GM03348 (cell line): ENCODE results near the gene DUOXA2.
"Not testable (repeated sequence)": the region's sequence is repeated elsewhere in the genome, so short reads cannot be mapped to it uniquely, and the experiment has no call there.

Experiments used
- DNase-seq: peaks from one replicate; pipeline ENCODE4 v3.0.0; 2012; ENCODE audit warnings: low spot score

The DUOXA2 gene

DNA sequence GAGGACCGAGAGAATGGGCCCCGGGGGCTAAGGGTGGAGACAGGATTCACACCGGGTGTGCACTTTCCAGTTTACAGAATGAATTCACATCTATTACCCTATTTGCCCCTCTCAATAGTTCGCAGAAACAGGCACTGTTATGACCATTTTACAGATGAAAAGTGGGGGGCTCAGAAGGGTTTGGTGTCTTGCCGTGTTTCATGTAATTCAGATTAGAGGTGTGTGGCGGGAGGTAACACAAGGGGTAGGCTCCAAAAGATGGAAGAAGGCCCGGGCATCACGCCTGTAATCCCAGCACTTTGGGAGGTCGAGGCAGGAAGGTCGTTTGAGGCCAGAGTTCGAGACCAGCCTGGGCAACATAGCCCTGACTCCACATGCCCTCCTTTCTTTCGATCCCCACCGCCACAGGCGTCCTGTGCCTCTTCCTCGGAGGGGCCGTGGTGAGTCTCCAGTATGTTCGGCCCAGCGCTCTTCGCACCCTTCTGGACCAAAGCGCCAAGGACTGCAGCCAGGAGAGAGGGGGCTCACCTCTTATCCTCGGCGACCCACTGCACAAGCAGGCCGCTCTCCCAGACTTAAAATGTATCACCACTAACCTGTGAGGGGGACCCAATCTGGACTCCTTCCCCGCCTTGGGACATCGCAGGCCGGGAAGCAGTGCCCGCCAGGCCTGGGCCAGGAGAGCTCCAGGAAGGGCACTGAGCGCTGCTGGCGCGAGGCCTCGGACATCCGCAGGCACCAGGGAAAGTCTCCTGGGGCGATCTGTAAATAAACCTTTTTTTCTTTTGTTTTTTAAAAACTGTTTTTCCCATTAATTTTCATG lies 3.4 kb downstream of the DUOXA2 start:
- no peak for DNase-seq

DNA sequence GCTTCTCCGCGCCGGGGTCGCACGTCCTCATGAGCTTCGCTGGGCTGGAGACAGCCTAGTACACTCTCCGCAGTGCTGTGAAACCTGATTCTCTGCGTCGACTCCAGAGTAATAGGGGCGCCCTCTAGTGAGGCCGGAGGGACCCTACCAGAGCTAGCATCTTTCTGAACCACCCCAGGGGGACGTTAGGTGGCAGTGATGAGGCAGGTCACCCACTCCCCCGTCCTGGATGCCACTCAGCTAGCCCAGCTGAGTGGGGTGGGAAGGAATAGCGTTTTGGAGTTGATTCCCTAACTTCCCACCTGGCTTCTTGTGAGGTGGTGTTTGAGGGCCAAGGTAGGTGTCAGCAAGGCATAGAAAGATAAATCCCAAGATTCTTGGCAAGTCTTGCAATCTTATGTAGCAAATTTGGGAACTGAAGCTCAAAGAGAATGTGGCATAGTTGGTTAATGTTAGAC lies 4.0 kb downstream of the DUOXA2 start:
- peak; percentile 97 for DNase-seq

DNA sequence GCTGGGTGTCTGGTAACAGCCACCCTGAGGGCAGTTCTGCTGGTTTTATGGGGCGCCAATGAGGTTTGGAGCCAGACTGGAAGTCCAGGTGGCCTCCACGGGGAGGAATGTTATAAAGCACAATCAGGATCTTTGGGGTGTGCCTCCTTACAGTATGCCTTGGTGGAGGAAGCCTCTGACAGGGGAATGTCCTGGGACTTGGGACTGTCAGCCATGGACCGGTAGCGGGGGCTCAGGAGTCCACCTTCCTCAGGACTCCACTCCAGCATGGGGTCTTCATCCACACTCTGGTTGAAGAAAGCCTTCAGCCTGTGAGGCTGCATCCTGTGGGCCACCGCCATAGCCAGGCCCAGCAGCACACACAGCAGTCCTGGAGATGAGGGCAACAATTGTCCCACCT lies 4.9 kb downstream of the DUOXA2 start:
- DNase-seq: no peak

DNA sequence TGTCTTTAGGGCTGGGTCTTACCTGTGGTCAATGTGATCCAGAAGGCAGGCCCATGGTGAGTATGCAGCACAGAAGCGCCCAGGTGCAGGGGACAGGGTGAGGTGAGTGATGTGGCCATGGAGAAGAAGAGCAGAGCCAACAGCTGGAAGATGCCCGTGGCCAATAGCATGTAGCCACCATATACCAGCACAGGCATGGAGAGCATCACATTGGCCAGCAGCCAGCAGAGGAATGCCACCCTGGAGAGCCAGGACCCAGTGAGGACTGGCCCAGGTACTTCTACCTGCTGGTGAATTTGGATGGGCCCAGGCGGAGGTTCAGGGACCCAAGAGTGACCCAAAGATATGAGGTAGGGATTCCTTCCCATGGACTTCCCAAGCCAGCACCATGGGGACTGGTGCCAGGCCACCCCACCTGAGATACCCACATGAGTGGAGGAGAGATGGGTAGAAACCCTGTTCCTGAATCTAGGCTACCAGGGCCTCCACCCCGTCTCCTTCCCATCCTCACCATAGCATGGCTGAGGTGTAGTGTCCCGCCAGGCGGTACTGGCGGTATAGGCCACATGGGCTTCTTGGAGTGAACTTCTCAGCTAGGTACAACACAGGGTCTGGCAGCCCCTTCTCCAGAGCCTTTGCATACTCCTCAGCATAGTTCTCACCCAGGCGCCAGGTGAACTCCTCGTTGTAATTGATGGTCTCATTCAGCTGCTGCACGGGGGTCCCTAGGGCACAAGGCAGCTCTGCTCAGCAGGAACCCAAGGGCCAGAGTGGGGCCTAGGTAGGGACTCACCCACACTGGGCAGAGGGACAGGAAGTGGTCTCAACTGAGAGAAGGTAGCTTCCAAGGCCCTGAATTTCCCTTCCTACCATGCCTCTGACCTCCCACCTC lies 6.2 kb downstream of the DUOXA2 start:
- no peak for DNase-seq

DNA sequence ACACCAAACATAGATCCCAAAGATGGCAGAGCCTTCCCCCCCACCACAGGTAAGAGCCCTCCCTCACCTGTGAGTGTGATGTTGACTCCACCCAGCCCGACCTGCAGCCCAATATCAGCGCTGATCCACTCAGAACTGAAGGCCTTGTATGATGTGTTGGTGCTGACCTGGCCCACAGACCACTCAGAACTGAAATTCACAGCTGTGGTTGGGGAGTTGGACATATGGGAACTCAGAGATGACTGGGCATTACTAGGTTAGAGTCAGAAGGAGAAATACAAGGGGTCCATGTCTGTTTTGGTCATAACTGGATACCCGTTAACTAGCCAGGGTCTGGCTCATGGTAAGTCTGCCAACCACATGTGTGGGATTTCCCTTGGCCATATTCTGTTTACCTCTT lies 6.9 kb downstream of the DUOXA2 start:
- DNase-seq: no peak

DNA sequence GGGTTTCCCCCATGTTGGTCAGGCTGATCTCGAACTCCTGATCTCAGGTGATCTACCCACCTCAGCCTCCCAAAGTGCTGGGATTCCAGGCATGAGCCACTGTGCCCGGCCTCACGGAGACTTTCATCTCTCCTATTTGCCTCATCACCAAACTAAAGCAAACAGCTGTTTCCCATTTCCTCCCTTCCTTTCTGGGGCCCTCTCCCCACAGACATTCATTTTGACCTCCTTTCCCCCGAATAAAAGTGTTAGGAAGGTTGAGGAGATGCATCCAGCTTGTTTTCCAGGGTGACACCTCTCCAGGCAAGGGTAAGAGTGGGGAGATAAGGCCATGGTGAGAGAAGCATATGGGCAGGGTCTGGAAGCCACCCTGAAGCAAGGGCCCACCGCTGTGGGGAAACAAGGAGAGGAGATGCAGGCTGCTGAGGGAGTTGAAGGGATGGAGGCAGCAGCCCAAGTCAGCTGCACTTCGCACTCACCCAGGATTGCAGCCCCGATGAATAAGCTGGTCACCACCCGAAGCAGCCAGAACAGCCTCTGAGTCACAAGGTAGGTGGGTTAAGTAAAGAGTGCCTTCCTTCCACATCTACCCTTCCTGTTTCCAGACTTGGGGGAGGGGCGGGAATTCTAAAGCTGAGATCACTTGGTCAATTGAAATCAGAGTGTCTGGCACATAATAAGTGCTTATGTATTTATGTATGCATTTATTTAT lies 7.7 kb downstream of the DUOXA2 start:
- peak; percentile 90 for DNase-seq

DNA sequence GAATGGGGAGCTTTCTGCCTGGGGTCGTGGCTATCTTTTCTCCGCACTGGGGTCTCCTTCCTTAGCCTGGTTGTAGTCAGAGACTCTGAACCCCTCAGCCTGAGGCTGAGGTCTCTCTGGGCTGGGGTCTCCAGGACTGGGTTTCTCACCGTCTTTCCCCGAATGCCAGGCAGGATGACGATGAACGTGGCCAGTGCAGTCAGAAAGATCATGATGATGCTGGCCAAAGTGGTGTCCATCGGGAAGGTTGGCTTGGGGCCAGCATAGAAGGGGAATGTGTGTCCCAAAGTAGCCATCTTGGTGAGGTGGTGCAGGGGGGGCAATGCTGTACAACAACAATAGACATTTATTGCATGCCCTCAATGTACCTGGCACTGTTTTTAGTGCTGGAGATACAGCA lies 8.6 kb downstream of the DUOXA2 start:
- DNase-seq: no peak

DNA sequence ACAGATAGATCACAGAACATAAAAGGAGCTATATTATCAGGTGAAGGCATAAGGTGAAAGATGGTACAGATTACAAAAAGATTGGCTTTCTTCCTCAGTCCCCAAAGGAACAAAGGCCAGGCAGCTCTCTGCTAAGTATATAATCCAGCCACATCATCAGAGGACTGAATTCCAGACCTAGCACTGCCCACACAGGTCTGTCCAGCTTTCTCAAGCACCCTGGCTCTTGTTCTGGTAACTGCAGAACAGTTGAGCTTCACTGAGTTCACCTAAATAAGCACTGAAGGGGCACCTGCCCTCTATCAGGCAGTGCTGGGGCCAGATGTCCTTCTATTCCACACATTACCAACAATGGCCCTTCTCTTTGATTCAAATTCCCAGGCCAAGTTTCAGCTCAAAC lies 9.3 kb downstream of the DUOXA2 start:
- DNase-seq: no peak

DNA sequence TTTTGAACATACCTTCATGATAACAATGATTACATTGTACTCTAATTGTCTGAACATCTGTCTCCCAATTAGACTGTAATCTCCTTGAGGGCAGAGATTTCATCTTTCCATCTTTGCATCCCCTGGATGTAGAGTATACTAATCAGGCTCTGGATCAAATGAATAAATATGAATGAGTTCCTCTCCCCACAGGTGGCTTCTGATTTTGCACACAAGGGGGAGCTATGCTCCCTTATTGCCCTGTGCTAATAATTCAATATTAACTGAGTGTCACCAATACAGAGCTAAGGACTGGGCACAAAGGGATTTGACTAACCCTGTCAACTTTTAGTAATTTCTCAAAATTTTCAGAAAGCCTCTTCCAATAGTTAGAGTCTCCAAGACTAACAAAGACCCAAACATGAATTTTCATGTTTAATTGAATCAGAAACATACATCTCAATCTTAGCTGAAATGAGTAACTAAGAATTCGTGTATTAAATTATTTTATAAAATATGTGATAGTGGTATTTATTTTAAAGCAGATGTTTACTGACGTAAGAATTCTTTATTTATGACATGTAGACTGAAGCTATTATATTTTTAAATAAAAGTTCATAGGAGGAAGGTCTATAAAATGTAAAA lies 12.5 kb downstream of the DUOXA2 start:
- DNase-seq: peak; percentile 51

DNA sequence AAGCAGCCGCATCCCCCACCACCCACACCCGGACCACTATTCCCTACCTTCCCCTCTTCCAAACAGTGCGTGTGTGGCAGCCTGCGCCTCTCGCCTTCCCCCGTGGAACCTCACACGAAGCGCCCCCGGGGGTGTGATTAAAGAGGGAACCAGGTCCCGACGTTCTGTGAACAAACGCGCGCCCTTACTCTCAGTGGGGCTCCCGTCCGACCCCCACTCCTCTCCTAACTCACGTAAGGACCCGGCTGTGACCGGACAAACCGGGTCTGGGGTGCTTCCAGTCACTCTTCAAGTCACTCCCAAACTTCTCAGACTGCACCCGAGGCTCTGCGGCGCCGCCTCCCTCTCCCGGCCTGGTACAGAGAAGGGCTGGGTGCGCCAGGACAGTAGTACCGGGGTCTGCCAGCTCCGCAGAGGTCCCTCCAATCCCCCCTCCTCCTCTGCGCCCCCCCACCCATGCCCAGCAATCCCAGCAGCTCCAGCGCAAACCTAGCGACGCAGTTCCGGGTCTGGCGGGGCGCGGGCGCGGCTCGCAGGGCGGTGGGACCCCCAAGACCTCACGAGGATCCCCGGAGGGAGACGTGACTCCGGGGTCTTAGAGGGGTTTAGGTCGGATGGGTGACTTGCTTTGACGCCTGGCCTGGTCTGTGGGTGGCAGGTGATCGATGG lies 15.0 kb downstream of the DUOXA2 start:
- DNase-seq: no peak

DNA sequence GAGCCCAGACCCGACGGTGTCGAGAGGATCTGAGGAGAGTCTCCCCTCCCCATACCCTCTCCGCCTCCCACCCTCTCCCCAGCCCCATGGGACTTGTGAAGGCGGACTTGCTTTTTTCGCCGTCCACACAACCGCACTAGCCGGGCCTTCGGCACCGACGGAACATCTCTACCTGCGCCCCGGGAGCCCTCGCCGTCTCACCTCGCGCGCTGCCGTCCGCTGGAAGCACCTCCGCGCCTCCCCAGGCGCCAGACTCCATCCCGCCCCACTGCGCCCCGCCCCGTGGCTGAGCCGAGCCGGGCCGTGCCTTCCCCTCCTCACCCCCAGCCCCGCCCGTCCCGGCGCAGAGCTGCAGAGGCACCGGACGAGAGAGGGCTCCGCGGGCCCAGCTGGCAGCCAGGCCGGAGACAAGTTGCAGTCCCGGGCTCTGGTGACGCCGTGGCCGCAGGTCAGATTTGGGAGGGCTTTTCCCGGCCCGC lies 15.6 kb downstream of the DUOXA2 start, which contains the start of the genes DUOX1 and DUOXA1:
TSS of gene DUOX1 (plus strand) at position 344 of the 479 bp plus-strand sequence. CDS start 1,973 bp downstream, outside the sequence.
TSS of gene DUOXA1 (minus strand) at position 229 of the 479 bp plus-strand sequence. CDS start 6,865 bp downstream, outside the sequence.
- DNase-seq: peak; percentile 73

DNA sequence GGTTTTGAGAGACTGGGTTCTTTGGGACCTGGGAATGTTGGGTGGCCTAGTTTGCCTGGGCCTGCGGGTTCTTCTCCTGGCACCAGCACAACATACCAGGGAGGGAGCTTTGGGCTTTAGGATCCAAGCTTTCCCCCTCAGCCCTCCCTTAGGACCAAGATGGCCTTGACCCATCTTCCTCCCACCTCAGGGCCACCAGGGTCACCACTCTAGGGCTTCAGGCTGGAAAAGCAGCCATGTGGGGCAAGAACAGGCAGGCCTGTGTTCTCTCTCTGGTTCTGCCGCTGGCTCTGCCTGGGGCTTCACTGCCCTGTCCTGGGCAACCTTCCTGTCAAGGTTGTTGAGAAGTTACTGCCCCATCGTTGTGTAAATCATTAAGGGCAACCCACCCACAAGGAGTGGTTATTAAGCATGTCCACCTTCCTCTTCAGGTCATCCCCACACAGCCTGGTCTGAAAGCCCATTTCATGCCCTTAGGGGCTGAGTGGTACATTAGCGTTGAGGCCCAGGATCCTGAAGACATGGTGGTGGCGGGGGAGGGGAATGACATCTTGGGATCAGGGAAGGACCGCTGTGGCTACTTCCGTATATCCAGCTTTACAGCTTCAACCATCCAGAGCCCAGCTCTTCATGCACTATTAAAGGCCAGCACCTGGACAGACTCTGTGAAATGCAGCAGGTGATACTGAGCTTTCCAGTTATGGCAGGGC lies 16.3 kb downstream of the DUOXA2 start:
- no peak for DNase-seq

DNA sequence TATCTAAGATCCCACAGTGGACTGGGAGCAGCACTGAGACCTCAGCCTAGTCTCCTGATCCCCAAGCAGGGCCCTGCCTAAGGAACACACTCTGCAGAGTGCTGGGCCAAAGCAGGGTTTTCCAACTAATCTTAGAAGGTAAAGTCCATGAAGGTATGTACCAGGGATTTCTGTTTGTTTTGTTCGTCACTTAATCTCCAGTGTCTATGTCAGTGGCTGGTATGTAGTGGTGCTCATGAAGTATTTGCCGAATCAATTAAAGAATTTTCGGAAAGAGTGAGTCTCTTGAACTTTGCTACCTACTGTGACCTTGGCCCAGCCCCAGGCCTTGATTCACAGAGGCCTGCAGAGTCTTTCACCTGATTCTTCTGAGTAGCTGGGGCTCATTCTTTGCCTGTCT lies 17.4 kb downstream of the DUOXA2 start:
- DNase-seq: no peak

DNA sequence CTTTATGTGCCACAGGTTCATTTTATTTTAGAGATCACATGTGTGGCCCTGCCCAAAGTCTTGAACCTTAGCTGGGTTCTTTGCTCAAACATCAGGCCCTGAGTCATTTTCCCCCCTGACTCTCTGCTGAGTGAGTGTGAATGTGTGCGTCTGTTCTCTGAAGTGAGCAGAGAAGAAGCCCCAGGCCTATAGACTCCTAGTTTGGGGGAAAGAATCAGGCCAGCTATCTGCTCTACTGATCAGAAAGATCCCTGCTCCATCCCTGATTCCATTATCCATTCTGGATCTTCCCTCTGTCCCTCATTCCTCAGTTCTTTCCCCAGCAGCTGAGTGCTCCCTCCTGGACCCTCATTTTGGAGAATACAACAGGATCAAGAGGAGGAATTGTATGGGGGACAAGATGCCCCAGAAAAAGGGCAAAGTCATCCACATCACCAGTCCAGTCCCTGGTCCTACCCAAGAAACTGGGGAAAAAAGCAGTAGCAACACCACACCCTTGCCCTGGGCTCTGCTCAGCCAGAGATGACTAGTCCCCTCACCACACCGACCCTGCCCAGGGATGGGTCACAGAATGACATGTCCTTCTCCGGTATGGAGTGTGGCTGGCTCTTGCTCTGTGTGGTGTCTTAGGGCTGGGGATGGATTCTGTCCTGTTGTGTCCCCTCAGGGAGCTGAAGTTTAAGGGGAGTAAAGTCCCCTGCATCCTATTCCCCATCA lies 18.9 kb downstream of the DUOXA2 start:
- no peak for DNase-seq

DNA sequence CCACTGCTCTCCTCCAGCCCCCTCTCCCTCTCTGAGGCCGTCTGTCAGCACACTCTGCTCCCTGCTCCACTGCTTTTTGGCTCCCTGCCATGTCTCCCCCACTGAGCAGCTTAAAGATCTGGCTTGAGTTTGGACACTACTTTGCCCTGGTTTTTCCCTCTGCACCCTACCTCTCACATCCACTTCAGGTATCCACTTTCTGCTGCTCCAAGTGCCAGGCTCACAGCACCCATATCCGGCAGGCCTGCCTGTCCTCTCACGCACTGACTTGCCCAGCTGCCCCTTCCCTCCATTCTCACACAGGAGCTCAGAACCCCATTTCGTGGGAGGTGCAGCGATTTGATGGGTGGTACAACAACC lies 19.4 kb downstream of the DUOXA2 start:
- DNase-seq: no peak

DNA sequence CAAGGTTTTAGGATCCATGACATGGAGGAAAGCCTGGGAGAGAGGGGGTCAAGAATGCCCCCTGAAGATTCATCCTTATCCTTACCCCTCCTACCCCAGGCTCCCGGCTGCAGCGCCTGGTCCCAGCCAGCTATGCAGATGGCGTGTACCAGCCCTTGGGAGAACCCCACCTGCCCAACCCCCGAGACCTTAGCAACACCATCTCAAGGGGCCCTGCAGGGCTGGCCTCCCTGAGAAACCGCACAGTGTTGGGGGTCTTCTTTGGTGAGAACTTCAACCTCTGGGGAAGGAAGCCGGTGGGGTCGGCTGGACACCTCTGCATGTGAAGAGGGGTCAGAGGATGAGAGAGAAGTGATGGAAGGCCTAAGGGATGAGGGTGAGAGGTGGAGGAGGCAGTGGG lies 19.9 kb downstream of the DUOXA2 start:
- no peak for DNase-seq

DNA sequence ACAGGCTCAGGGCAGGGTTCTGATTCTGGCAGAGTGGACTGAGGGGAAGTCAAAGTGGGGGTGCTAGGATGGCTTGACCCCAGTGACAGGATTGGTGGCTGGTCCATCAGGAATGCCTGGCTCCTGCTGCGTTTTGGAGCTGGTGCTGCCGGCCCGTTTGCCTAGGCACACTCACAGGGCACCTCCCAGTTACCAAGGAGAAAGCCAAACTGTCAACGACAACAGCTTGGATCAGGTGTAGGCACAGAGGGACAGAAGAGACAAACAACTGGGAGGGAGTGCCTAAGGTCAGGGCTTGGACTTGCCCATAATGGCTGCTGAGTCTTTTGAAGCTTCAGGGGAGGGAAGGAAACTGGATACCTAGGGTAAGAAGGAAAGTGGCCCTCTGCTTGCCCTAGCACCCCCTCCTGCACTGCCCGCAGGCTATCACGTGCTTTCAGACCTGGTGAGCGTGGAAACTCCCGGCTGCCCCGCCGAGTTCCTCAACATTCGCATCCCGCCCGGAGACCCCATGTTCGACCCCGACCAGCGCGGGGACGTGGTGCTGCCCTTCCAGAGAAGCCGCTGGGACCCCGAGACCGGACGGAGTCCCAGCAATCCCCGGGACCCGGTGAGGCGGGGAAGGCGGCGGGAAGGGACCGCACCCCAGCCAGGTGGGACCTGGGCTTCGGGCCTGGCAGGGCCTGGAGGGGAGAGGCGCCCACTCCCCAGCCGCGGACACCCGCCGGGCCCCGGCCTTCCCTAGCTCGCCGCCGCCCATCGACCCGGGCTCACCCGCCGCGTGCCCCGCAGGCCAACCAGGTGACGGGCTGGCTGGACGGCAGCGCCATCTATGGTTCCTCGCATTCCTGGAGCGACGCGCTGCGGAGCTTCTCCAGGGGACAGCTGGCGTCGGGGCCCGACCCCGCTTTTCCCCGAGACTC lies 20.8 kb downstream of the DUOXA2 start:
- DNase-seq: no peak

DNA sequence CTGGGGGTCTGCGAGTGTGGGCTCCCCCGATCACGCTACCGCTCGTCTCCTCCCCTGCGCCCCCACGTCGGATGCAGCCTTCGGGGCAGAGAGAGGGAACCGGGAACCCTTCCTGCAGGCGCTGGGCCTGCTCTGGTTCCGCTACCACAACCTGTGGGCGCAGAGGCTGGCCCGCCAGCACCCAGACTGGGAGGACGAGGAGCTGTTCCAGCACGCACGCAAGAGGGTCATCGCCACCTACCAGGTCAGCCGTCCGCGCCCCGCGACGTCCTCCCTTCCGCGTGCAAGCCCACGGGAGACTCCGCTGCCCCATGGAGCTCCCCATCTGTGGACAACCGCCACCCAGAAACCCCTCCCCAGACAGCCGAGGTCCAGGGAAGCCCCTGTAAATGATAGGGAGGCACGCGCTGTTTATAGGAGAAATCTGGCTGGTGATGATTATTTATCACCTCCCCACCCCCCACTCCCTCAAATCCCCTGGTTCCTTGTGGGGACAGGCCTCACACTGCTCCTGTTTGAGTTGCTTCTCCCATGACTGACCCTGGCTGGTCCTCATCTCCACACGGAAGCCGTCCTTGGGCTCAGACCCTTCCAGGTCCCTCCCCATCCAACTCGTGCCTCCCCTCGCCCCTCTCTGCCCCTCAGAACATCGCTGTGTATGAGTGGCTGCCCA lies 21.7 kb downstream of the DUOXA2 start:
- not testable (repeated sequence) for DNase-seq
